ENCODE data around the gene ITIH5.

Gene ITIH5

GRCh38 chr10:7577579-7577978 lies 89.2 kb downstream of the ITIH5 start:
- no peak overlapping the region for H3K4me3 ChIP-seq (ENCODE audit: control insufficient read depth, low read depth, low read length)
- DNase-seq (ENCODE audit: low read depth) = no peak
- TF ChIP-seq CTCF (IDR thresholded peaks at IDR 0.05; ENCODE audit: control insufficient read depth, insufficient read depth, low read depth, low read length, missing control alignments) = no peak

GRCh38 chr10:7577176-7577575 lies 89.6 kb downstream of the ITIH5 start:
- DNase-seq (ENCODE audit: low read depth) = no peak
- H3K4me3 ChIP-seq (ENCODE audit: control insufficient read depth, low read depth, low read length) = no peak overlapping the region
- TF ChIP-seq CTCF (IDR thresholded peaks at IDR 0.05; ENCODE audit: control insufficient read depth, insufficient read depth, low read depth, low read length, missing control alignments) = no peak

DNA sequence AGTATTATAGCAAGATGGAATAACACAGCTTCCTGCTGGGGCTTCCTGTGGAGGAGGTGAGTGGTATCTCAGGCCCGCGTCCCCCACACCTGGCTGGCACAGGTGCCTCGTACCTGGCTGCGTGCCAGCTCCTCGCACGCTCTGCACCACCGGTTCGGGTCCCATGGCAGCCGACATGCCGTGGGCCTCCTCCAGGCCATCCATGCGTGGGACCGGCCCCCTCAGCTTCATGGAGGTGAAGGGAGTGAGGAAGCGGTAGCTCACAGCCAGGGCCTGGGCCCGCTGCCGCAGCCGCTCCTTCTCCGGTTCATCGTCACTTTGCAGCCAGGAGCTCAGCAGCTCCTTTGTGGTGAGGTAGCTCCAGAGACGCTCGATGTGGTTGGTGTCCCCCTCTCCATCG lies 90.4 kb downstream of the ITIH5 start:
- no peak for DNase-seq (ENCODE audit: low read depth)

GRCh38 chr10:7572391-7572790 lies 94.4 kb downstream of the ITIH5 start:
- no peak overlapping the region for H3K4me3 ChIP-seq (ENCODE audit: control insufficient read depth, low read depth, low read length)
- no peak for TF ChIP-seq CTCF (IDR thresholded peaks at IDR 0.05; ENCODE audit: control insufficient read depth, insufficient read depth, low read depth, low read length, missing control alignments)
- DNase-seq (ENCODE audit: low read depth) = no peak

More for the DNA sequence above, 90.4 kb downstream of the ITIH5 start:
- TF ChIP-seq CTCF (IDR thresholded peaks at IDR 0.05; ENCODE audit: control insufficient read depth, insufficient read depth, low read depth, low read length, missing control alignments) = no peak
- no peak overlapping the region for H3K4me3 ChIP-seq (ENCODE audit: control insufficient read depth, low read depth, low read length)

- DNase-seq (ENCODE audit: low read depth) = no peak
- H3K4me3 ChIP-seq (ENCODE audit: control insufficient read depth, low read depth, low read length) = no peak overlapping the region
- no peak for TF ChIP-seq CTCF (IDR thresholded peaks at IDR 0.05; ENCODE audit: control insufficient read depth, insufficient read depth, low read depth, low read length, missing control alignments)
Observed at GRCh38 chr10:7571981-7572380, 94.8 kb downstream of the ITIH5 start.

DNA sequence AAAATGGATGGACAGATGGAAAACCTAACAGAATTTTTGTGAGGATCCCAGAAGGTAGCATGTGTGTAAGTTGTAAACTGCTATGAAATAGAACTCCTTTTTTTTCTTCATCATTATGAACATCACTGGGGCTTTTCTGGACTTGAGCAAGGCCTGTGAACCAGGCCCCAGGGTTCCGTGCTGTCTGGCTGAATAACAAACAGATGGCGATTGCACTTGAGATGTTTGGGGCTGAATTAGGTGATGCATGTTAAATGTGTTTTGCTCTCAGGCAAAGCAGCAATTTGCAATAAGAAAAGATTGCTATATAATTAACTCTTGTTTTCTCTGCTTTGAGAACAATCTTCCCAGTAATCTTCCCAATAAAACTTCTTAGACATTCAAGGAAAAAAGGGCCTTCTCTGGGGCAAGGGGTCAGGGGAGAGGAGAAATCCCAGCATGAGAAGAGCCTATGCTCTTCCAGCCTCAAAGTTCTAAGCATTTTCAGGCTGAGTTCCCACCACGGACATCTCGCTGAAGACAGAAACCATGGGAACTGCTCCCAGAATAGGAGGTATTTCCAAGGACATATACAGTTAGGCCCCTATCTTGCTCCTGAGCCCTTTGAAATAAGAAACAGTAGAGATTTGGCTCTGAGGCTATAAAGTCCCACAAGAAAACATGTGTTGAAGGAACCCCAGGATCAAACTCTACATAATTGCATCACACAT lies 98.7 kb downstream of the ITIH5 start:
- no peak for TF ChIP-seq CTCF (IDR thresholded peaks at IDR 0.05; ENCODE audit: control insufficient read depth, insufficient read depth, low read depth, low read length, missing control alignments)
- H3K4me3 ChIP-seq (ENCODE audit: control insufficient read depth, low read depth, low read length) = no peak overlapping the region
- DNase-seq (ENCODE audit: low read depth) = no peak

All from AG09309 (cell line).